ENCODE data around the gene IQGAP2. TPM values are rescaled to one million over a fixed set of nuclear protein-coding genes. Genes with fewer than 3 reads are reported as not detected.

Gene IQGAP2
- total RNA-seq, 1 experiment from 2014 or later: 0.59 TPM

DNA sequence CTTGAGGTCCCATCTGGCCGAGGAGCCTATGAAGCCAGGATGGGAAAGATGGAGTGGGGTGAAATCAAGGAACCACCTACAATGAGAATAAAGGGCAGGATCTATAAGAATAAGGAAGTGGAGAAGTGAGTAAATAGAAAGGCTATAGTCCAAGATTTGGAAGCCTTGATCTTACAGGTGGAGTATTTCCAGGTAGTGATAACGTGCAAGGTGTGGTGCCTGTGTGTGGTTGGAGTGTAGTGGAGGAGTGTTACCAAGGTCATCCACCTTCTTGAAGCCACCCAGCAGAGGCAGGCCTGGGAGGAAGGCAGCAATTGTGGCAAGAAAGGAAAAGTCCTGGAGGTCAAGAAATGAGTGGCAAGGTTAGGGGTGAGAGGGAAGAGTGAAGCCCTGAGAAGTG, 72.9 kb downstream of the IQGAP2 start:
- Histone ChIP-seq H3K4me1 (ENCODE audit: control insufficient read depth, insufficient read depth, low read length) (no peaks in the 10 kb centered on the region), H3K36me3 (ENCODE audit: control insufficient read depth, insufficient read depth, low read length) (no peaks in the 10 kb centered on the region), H3K27me3 (ENCODE audit: control insufficient read depth, insufficient read depth, low read length) (no peaks in the 10 kb centered on the region; the same call in 1 of the 2 replicates), H3K9me3 (ENCODE audit: control insufficient read depth, insufficient read depth, low read depth, low read length) (no peaks in the 10 kb centered on the region), H3K27ac (ENCODE audit: low read length) (no peak overlapping the region), H3K4me3 (ENCODE audit: low read depth in 2 of 2, low read length in 2 of 2) (no peak overlapping the region)
- DNase-seq (ENCODE audit: low read depth, low spot score) (no peak), ATAC-seq (no peak)
- POLR2A ChIA-PET: no interaction called here
- CTCF ChIA-PET: no interaction called here
- TF ChIP-seq, protein P1, sequence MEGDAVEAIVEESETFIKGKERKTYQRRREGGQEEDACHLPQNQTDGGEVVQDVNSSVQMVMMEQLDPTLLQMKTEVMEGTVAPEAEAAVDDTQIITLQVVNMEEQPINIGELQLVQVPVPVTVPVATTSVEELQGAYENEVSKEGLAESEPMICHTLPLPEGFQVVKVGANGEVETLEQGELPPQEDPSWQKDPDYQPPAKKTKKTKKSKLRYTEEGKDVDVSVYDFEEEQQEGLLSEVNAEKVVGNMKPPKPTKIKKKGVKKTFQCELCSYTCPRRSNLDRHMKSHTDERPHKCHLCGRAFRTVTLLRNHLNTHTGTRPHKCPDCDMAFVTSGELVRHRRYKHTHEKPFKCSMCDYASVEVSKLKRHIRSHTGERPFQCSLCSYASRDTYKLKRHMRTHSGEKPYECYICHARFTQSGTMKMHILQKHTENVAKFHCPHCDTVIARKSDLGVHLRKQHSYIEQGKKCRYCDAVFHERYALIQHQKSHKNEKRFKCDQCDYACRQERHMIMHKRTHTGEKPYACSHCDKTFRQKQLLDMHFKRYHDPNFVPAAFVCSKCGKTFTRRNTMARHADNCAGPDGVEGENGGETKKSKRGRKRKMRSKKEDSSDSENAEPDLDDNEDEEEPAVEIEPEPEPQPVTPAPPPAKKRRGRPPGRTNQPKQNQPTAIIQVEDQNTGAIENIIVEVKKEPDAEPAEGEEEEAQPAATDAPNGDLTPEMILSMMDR (IDR thresholded peaks at IDR 0.05): no peak
- TF ChIP-seq SIN3A (IDR thresholded peaks at IDR 0.05; ENCODE audit: borderline replicate concordance, insufficient read depth, low read depth, low read length): no peak
- TF ChIP-seq TCF7L2 (IDR thresholded peaks at IDR 0.05; ENCODE audit: low read depth, low read length): no peak
- no peak for TF ChIP-seq POLR2AphosphoS5 (IDR thresholded peaks at IDR 0.05; ENCODE audit: low read depth, low read length)
- TF ChIP-seq, protein P2, sequence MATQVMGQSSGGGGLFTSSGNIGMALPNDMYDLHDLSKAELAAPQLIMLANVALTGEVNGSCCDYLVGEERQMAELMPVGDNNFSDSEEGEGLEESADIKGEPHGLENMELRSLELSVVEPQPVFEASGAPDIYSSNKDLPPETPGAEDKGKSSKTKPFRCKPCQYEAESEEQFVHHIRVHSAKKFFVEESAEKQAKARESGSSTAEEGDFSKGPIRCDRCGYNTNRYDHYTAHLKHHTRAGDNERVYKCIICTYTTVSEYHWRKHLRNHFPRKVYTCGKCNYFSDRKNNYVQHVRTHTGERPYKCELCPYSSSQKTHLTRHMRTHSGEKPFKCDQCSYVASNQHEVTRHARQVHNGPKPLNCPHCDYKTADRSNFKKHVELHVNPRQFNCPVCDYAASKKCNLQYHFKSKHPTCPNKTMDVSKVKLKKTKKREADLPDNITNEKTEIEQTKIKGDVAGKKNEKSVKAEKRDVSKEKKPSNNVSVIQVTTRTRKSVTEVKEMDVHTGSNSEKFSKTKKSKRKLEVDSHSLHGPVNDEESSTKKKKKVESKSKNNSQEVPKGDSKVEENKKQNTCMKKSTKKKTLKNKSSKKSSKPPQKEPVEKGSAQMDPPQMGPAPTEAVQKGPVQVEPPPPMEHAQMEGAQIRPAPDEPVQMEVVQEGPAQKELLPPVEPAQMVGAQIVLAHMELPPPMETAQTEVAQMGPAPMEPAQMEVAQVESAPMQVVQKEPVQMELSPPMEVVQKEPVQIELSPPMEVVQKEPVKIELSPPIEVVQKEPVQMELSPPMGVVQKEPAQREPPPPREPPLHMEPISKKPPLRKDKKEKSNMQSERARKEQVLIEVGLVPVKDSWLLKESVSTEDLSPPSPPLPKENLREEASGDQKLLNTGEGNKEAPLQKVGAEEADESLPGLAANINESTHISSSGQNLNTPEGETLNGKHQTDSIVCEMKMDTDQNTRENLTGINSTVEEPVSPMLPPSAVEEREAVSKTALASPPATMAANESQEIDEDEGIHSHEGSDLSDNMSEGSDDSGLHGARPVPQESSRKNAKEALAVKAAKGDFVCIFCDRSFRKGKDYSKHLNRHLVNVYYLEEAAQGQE (IDR thresholded peaks at IDR 0.05; ENCODE audit: insufficient read depth in 1 of 2, low read depth in 2 of 2, low read length in 1 of 2): no peak
- BruUV-seq (replicated peaks): no TSS peak
- in situ Hi-C loops (cut with HindIII; ENCODE audit: low pct_unique_long_range_greater_than_20kb, low sequenced_read_pairs): no loop called here
- intact Hi-C loops (cut with micrococcal nuclease; ENCODE audit: unreplicated experiment): no loop called here

DNA sequence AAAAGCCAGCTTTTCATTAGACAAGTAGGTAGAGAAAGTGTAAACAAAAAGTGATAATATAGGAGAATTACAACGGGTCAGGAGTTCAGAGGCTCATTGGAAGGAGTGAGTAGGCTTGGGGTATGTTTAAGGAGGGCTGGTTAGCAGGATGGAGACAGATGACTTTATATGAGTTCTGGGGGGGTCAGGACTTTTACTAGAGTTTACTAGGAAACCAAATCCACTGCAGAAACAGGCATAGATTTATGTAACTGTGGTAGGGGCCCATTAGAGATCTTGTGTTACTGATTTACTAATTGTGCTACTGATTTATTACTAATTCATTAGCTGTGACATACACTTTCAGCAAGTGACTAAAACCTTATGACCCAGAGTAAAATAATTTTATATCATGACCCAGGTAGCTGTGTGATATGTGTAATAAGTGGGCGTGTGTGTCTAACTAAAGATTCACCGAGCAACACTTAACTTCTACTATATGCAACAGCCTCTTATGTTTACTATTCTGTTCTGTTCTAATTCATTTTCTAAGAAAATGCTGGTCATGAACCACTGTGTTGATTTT, 73.5 kb downstream of the IQGAP2 start:
- in situ Hi-C loops (cut with HindIII; ENCODE audit: low pct_unique_long_range_greater_than_20kb, low sequenced_read_pairs): no loop called here
- ChIA-PET POLR2A (no interaction called here), CTCF (no interaction called here)
- ATAC-seq: no peak
- H3K4me3 ChIP-seq (ENCODE audit: low read depth in 2 of 2, low read length in 2 of 2): no peak overlapping the region
- H3K4me1 ChIP-seq (ENCODE audit: control insufficient read depth, insufficient read depth, low read length): no peaks in the 10 kb centered on the region
- no peaks in the 10 kb centered on the region; the same call in 1 of the 2 replicates for H3K27me3 ChIP-seq (ENCODE audit: control insufficient read depth, insufficient read depth, low read length)
- BruUV-seq (replicated peaks): no TSS peak
- TF ChIP-seq, protein P1 (IDR thresholded peaks at IDR 0.05): no peak
- no peak for TF ChIP-seq SIN3A (IDR thresholded peaks at IDR 0.05; ENCODE audit: borderline replicate concordance, insufficient read depth, low read depth, low read length)
- TF ChIP-seq, protein P2 (IDR thresholded peaks at IDR 0.05; ENCODE audit: insufficient read depth in 1 of 2, low read depth in 2 of 2, low read length in 1 of 2): no peak
- intact Hi-C loops (cut with micrococcal nuclease; ENCODE audit: unreplicated experiment): no loop called here
- DNase-seq (ENCODE audit: low read depth, low spot score): no peak
- H3K36me3 ChIP-seq (ENCODE audit: control insufficient read depth, insufficient read depth, low read length): no peaks in the 10 kb centered on the region
- H3K27ac ChIP-seq (ENCODE audit: low read length): no peak overlapping the region
- H3K9me3 ChIP-seq (ENCODE audit: control insufficient read depth, insufficient read depth, low read depth, low read length): no peaks in the 10 kb centered on the region
